Activated CD4-positive, alpha-beta T cell treated with anti-CD3 and anti-CD28 coated beads, Interleukin-2, amount 50 U/mL, for 24 hours (primary cell): Measurements from ENCODE around the gene MAS1L.

Experiments used
- DNase-seq, 2 donors: peaks; one replicate each; pipeline ENCODE4 v3.0.0-alpha.2; 2020; ENCODE audit warnings: low read depth in 1 of 2, low spot score in 1 of 2

The MAS1L gene, protein sequence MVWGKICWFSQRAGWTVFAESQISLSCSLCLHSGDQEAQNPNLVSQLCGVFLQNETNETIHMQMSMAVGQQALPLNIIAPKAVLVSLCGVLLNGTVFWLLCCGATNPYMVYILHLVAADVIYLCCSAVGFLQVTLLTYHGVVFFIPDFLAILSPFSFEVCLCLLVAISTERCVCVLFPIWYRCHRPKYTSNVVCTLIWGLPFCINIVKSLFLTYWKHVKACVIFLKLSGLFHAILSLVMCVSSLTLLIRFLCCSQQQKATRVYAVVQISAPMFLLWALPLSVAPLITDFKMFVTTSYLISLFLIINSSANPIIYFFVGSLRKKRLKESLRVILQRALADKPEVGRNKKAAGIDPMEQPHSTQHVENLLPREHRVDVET

DNA sequence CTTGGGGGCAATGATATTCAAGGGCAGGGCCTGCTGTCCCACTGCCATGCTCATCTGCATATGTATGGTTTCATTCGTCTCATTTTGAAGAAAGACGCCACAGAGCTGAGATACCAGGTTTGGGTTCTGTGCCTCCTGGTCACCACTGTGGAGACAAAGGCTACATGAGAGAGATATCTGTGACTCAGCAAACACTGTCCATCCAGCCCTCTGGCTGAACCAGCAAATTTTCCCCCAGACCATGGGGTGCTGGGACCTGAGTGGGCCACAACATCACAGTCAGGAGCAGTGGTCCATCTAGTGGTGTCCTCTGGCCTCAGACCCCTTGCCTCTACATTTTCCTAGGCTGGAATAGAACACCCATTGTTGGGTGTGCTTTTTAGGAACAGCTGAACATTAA is at the start of gene MAS1L:
Gene MAS1L, minus strand, starts transcription at position 297 of the 400 bp plus-strand sequence. Its CDS starts 54 bp downstream, at position 243.
- DNase-seq = no peak

DNA sequence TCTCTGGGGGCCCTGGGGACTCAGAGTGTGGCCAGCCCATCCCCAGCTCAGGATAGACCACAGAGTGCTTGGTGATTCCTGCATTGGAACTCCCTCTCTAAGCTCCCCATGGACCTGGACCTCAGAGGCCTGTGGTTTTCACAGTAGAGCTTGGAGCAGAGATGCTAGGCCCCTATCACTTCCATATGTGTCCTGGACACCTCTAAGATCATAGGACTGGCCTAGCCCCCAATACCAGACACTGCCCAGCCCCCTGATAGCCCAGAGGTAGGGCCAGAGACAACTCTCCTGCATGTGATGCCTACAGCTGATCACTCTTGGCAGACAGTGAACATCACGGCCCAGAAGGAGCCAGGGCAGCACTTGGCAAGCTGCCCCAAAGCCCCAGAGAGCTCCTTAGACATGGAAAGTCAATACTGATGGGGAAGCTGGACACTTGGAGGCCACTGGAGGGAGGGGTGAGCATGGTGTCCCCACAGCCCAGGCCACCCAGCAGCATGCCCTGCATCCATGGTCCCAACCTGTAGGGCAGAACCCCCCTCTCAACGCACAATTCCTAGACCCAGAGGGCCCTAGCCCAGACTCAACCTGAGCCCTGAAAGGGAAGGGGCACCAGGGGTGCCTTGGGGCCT is 44.7 kb upstream of the MAS1L start:
- no peak for DNase-seq

DNA sequence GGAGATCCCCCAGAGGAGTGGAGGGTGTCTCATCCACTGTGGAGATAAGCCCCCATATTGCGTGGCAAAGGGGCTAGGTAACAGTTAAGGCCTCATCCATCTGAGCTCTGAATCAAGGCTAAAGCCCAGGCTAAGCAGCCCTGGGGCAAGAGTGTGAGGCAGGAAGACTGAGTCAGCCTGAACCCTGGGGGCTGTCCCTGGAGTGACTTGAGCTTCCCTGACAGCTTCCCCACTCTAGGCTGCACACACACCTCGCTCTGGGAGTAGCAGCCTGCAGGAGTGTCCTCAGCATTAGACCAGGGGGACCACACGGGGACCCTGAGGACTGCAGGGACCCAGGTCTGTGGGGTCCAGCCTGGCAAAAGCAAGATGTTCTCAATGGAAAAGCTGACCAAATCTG is 43.9 kb upstream of the MAS1L start:
- no peak for DNase-seq

DNA sequence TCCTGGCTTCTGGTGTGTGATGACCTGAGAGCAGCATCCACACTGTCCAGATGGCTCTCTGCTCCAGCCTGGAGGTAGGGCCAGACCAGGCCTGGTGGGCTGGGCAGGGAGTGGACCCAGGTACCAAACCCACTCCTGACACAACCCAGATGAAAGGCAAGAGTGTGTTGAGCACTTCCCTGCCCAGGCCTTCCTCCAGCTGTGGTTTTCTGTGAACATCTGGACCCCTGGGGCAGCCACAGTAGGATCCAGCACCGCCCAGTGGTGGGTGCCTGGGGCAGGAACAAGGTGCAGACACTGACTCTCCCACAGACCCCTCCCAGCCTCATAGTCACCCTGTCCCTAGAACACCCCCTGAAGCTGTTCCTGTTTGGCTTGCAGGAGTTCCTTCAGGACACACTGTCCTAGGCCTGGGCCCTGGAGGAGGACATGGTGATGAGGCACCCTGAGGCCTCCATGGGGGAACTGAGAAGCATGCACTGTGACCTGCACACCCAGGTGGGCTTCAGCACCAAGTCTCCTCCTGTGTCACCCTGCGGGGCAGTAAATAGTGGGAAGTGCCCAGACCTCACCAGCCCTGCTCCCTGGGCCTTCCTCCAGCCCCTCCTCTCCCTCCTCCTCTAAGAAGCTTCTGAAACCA is 43.0 kb upstream of the MAS1L start:
- DNase-seq = no peak

DNA sequence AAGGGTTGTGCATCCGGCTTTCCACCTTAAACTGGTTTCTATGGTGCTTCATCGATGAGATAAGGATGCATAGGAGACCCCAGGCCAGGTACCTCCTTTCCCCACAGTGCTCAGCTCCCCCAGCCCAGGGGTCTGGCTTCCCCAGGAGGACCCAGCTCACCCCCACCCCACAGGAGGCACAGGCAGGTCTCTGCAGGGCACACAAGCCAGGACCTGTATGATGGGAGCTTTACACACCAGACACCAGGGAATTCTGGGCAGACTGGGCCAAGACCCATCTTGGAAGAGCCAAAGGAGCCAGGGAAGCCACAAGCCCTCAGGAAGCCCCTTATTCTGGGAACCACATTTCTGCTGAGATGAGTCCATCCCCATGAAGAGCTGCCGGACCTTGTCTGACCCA is 42.2 kb upstream of the MAS1L start:
- DNase-seq = no peak

DNA sequence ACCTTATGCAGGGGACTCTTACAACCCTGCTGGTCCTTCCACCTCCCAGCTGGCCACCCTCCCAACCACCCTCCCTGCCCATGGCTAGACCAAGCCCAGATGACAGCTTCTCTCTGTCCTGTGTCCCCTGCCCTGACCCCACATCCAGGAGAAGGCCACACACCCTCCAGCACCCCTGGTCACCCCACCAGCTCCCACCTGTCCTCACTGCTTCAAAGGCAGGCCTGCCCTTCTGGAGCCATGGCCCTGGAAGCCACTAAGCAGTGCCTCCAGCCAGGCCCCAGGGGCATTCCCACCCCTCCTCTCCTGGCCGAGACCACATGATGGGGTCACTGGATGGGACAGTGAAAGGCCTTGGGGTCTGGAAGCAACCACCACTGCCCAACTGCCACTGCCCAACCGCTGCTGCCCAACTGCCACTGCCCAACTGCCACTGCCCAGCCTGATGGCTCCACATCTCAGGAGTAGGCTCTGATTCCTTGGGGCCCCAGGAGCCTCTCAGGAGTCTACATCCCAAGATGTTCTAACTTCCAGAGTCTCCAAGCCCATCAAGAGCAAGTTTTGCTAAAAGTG is 41.3 kb upstream of the MAS1L start:
- no peak for DNase-seq

DNA sequence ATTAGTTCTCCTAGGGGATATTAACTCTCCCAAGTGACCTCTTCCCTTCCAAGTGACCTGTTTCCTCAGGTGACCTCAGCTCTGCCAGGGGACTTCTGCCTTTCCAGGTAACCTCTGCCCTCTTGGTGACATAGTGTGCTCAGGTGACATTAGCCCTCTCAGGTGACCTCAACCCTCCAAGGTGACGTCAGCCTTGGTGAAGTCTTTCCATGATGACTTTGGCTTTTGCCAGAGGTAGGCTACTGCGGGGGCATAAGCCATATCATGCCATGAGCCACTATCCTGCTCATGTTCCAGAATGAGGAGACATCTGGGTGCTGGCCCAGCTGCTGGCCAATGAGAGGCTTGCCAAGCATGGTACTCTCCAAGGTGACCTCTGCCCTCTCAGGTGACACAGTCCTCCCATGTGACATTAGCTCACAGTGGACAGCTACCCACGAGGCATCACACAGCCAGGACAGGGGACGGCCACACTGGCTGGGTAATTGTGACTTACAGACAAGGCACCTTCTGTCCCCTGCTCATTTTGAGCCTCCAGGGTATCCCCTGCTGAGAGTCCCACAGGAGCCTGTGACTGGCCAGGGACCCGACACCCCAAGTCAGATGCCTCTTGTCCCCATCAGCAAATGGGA is 40.7 kb upstream of the MAS1L start:
- DNase-seq = no peak

DNA sequence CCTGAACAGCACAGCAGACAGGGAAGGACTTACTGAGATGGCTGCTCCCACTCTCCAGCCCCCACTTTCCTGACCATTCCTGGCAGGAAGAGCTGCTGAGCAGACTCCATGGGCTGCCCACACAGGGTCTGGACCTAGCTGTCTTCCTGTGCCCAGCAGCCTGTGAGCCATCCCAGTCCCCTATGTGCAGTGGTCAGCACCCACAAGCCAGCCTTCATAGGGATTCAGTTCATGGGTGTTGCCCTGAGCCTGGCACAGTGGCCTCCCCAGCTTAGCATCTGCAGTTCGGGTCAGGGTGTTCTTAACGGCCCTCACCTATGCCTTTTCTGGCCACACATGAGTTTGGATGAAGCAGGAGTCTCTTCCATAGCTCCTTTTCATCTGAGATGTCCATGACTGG is 39.8 kb upstream of the MAS1L start:
- no peak for DNase-seq

DNA sequence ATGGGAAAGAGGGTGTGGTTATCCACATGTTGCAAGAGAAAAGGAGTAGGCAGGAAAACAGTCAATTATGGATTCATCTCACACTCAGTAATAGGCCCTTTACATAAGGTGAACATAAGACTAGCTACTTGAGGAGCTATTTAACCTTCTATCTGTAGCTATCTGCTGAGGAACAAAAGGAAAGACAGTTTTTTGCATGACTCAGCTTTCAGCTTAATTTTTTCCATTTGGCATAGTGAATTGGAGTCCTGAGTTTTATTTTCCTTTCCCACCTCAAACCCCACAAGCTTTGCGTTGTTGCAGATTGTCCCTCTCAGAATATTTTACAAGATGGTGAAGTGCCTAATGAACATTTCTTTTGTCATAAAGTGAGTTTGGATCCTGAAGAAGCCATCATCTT is 39.4 kb upstream of the MAS1L start:
- no peak for DNase-seq

DNA sequence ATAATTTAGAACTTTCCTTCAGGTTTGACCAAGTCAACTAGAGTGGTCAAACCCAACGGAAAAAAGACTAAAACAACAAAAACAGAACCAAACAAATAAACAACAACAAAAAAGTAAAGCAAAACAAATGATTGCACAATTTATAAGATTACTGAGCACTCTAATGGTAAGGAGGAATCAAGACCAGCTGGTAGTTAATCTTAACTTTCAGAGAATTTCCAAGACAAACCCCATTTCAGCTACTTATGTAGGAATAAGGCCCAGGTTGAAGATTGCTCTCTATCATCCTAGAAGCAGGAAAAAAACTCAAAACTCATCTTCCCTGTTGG is 37.5 kb upstream of the MAS1L start:
- no peak for DNase-seq

DNA sequence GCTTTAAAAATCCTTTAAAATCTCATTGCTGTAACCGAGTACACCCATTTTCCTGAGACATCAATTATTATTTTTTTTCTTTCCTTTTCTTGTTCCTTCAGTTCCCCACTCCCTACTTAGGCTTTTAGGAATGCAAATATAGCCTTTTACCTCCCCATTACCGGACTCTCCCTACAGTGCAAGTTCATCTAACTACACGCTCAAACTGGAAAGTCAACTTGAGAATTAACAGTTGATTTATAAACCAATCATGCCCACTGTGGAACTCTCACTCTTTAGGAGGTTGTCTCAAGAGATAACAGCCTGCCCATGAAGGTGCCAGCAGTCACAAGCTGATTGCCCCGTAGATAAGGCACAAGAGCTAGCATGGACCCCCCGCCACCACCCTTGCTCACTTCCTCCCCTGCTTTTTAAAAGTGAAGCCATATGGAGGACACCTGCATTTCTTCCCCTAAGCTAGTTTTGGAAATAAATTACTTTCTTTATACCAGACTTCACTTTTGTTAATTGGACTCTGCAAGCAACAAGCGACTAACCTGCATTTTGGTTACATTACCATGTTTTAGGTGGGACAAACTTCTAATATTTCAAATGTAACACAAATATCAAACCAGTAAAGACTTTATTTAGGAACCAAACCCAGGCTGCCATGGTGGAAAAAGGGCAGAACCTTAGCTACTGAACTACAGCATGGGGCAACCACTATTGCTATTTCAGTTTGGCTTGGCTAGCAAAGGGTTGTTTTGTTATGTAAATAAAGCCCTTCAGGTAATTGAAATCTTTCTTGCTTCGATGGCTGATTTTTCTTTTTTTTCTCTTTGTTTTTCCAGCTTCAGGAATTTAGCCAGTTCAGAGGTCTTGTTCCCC is 36.9 kb upstream of the MAS1L start:
- no peak for DNase-seq

DNA sequence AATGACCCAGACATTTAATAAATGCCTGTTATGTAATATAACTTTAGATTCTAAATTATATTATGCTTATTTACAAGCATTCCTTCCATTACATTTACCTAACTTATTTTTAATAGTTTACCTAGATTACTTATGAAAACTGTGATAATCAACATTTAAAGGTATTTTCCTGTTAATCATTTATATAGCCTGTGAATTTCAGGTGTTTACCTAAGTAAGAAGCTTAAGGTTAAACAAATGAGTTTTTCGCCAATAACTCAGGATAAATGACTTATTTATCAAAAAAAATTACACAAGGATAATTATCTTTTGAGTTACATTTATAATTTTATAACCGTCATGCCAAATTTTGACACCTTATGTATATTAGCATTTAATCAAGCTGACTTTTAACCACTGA is 36.3 kb upstream of the MAS1L start:
- DNase-seq = no peak

DNA sequence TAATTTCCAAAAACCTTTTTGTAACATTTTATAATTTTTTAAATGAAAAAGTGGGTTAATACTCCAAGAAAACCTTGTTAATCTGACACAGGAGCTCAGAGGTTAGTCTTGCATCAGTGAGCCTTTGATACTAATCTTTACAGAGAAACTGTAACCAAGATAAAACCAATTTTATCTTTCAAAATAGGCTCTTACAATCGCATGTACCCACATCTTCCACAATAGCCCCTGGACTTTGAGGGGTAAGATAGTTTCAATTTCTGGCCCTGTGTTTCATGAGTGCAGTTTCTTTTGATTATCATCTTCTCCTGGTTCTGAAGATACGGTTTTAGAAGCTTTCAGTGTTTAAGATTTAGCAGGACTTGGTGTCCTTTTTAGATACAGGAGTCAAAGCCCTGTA is 34.5 kb upstream of the MAS1L start:
- DNase-seq = no peak

DNA sequence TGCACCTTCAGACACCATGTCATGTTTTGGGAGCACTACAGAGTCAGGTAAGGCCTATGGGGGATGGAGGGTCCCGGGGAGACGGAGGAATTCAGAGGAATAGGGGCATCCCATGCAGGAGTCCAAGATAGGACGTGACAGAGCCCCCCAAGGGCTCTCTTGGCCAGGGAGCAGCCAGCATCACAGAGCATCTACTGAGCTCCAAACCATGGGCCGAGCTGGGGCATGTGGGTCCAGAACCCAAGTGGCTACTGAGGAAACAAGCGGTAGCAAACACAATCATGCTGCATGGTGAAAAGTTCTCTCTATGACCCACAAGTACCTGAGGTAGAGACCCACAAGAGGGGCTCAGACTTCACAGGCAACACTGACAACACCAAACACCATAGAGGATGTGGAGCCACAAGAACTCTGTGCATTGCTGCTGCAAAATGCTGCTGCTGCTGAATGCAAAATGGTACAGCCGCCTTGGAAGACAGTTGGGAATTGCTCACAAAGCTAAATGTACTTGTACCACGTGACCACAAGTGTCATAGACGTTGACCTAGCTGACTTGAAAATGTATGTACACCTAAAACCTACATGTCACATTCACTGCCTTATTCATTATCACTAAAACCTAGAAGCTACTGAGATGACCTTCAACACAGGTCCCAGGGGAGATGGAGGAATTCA is 33.4 kb upstream of the MAS1L start:
- no peak for DNase-seq

DNA sequence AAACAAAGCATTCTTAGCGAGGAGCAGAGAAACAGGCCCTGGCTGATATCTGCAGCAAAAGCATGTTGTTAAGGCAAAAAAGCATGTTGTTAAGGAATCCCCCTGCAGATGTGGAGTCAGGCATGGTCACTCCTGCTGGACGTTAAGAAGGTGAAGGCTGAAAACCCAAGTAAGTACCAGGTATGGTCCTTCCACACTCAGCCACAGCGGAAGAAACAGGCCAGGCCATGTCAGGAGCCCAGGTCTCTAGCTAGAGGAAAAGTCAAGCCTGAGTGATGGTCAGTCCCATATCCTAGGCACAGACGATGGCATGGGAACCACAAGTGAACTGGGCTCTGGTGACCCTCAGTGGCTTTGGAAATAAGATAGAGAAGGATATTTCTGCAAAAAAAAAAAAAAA is 32.5 kb upstream of the MAS1L start:
- DNase-seq = no peak

DNA sequence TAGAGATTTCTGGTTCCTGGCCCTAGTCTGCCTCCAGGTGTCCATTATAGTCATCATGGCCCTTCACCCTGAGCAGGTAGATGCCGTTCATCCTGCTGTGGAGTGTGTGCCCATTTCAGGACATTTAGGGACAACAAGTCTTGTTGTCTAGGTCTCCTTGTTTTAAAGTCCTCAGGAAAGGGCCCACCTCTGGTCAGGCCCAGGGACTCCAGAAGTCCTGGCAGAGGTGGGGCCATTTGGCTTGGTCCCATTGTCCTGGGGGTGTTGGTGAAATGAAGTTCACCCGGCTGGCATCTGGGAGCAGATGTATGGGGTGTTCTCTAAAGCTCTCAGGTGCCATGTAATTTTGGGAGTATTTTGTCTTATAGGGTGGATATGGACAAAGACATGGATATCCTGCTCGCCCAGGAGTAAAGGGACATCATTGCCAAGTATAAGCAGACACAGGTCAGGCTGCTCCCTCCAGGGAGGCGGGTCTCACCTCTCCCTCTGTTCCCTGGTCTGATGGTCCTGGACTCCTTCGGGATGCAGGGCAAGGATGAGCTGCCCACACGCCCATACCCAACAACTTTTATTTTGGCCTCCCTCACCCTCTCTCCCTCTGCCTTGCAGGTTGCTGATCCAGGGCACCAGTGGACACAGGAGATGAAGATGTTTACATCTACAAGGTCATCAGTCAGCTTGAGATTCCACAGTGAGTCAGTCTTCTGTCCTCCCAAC is 31.7 kb upstream of the MAS1L start:
- DNase-seq = no peak

DNA sequence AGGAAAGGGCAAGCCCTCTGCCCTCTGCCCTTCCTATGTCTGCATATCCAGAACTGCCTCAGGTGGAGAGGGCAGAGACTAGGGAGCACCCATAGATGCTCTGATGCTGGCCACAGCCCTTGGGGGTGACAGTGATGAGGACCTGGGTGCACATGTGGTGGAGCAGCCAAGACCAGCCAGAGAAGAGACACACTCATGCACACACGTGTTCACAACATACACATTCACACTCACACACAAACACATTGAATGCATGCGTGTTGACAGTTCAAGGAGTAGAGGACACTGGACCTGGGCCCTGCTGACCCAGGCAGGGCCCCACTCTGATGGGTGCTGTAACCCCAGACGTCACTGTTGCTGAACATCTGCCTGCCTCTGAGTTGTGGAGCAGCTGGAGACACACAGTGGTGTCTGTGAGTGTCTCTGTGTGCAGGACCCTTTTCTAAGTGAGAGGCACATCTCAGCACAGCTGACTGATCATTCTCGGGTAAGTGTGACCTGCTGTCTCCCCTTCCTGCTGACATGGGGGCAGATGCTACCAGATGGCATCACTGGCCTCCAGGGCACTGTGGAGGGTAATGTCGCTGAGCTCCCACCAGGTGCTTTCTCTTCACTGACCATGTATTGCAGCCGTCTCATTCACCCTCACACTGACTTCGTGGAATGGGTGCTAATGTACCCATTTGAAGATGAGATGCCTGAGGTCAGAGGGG is 30.1 kb upstream of the MAS1L start:
- no peak for DNase-seq

DNA sequence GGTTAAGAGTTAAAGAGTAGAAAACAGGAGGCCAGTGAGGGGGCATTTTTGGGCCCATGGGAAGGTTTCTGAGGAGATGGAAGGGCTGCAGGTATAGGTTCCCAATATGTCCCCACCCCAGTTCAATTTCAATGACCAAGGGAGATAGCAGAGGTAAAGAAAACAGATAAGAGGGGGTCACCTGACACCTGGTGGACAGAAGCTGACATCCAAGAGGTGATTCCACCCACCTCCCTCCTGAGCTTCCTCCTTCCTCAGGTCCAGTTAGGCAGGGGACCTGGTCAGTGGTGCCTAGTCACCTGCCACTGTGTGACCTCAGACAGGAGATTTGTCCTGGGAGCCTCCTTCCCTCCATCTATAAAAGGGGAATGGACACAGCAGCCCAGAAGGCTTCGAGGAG is 29.5 kb upstream of the MAS1L start:
- no peak for DNase-seq

DNA sequence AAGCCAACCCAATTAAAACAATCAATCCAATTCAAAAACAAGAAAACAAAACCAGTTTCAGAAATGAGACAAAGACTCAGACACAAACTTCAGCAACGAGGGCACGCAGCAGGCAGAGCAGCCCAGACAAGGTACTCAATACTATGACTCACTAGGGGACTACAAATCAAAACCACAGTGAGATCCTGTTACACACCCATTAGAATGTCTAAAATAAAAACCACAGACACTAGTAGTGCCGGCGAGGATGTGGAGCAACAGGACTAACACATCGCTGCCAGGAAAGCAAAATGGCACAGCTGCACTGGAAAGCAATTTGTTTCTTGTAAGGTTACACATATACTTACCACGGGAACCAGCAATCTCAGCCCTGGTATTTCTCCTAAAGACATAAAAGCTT is 28.4 kb upstream of the MAS1L start:
- DNase-seq = peak in 1 of 2 donors; percentile 11
